GM21515 (cell line): ENCODE measurements around the gene CELF5.
"Not testable (repeated sequence)": the region's sequence is repeated elsewhere in the genome, so short reads cannot be mapped to it uniquely, and the experiment has no call there.

Source experiments
- ATAC-seq: cut with Tn5 transposase; IDR thresholded peaks from one replicate; pipeline ENCODE4 v1.9.1; 2021; ENCODE audit not compliant: unreplicated experiment

The CELF5 gene

GRCh38 chr19:3189702-3190469 lies 34.6 kb upstream of the CELF5 start:
- ATAC-seq = no peak

GRCh38 chr19:3190470-3190770 lies 34.0 kb upstream of the CELF5 start:
- no peak for ATAC-seq

- ATAC-seq = no peak
Measured at GRCh38 chr19:3190921-3191805, 33.3 kb upstream of the CELF5 start.

- not testable (repeated sequence) for ATAC-seq
Measured at GRCh38 chr19:3191806-3192104, 32.7 kb upstream of the CELF5 start.

- no peak for ATAC-seq
Measured at GRCh38 chr19:3192228-3192635, 32.2 kb upstream of the CELF5 start.

GRCh38 chr19:3192684-3193083 lies 31.8 kb upstream of the CELF5 start:
- no peak for ATAC-seq

GRCh38 chr19:3193256-3194105 lies 31.0 kb upstream of the CELF5 start:
- no peak for ATAC-seq

- ATAC-seq = no peak
Measured at GRCh38 chr19:3194106-3195087, 30.1 kb upstream of the CELF5 start.

- ATAC-seq = no peak
Measured at GRCh38 chr19:3196064-3196932, 28.2 kb upstream of the CELF5 start.

- no peak for ATAC-seq
Measured at GRCh38 chr19:3196933-3197205, 27.6 kb upstream of the CELF5 start.

- no peak for ATAC-seq
Measured at GRCh38 chr19:3198901-3199700, 25.4 kb upstream of the CELF5 start.

- no peak for ATAC-seq
Measured at GRCh38 chr19:3201072-3201700, 23.3 kb upstream of the CELF5 start.

GRCh38 chr19:3201911-3202310 lies 22.6 kb upstream of the CELF5 start:
- no peak for ATAC-seq

- no peak for ATAC-seq
Measured at GRCh38 chr19:3202346-3202745, 22.1 kb upstream of the CELF5 start.

- ATAC-seq = not testable (repeated sequence)
Measured at GRCh38 chr19:3202895-3203294, 21.6 kb upstream of the CELF5 start.

GRCh38 chr19:3203805-3204645 lies 20.4 kb upstream of the CELF5 start:
- ATAC-seq = no peak

GRCh38 chr19:3204646-3205275 lies 19.7 kb upstream of the CELF5 start:
- ATAC-seq = no peak
